Measurements from ENCODE around the gene LSM14B. TPM values are rescaled to one million over a fixed set of nuclear protein-coding genes. Genes with fewer than 3 reads are reported as not detected.
A peak's percentile ranks its signal among the peaks of the same experiment; 100 is the strongest.

LSM14B gene
- total and polyA plus RNA-seq, 11 donors, result 26.1 to 64.7 (median 54.6) TPM

- Histone ChIP-seq H3K4me3 (no peak overlapping the region), H3K9me3 (no peaks in the 10 kb centered on the region), H3K4me1 (peaks cover 0 to 7% (median 0%) of the 10 kb centered on the region in 12 donors), H3K27me3 (no peaks in the 10 kb centered on the region), H3K36me3 (peaks cover 0 to 61% (median 50%) of the 10 kb centered on the region in 9 donors), H3K27ac (no peak overlapping the region)
- intact Hi-C loops (cut with DNase I), result no loop called here
- 95 to 96% (median 96%) methylated on average over 28 of the region's 28 CpGs for WGBS, 4 donors
- DNase-seq (peak in 1 of 5 donors; percentile 24), ATAC-seq (no peak)
- TF ChIP-seq, protein P1, sequence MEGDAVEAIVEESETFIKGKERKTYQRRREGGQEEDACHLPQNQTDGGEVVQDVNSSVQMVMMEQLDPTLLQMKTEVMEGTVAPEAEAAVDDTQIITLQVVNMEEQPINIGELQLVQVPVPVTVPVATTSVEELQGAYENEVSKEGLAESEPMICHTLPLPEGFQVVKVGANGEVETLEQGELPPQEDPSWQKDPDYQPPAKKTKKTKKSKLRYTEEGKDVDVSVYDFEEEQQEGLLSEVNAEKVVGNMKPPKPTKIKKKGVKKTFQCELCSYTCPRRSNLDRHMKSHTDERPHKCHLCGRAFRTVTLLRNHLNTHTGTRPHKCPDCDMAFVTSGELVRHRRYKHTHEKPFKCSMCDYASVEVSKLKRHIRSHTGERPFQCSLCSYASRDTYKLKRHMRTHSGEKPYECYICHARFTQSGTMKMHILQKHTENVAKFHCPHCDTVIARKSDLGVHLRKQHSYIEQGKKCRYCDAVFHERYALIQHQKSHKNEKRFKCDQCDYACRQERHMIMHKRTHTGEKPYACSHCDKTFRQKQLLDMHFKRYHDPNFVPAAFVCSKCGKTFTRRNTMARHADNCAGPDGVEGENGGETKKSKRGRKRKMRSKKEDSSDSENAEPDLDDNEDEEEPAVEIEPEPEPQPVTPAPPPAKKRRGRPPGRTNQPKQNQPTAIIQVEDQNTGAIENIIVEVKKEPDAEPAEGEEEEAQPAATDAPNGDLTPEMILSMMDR (IDR thresholded peaks at IDR 0.05), result no peak
These were observed 51.9 kb downstream of the LSM14B start for GRCh38 chr20:62174021-62174804.

- TF ChIP-seq, protein P1 (IDR thresholded peaks at IDR 0.05), result no peak
- no peak for TF ChIP-seq POLR2A (IDR thresholded peaks at IDR 0.05)
- H3K36me3 ChIP-seq, result peaks cover 0 to 63% (median 46%) of the 10 kb centered on the region in 9 donors
- no peak overlapping the region for H3K4me3 ChIP-seq
- 92 to 96% (median 96%) methylated on average over 26 of the region's 26 CpGs for WGBS, 4 donors
- DNase-seq, result peak in 1 of 5 donors; percentile 39
- intact Hi-C loops (cut with DNase I), result no loop called here
- H3K27me3 ChIP-seq, result no peaks in the 10 kb centered on the region
- ATAC-seq, result no peak
- no peak overlapping the region for H3K27ac ChIP-seq
- no peaks in the 10 kb centered on the region for H3K9me3 ChIP-seq
- peaks cover 0 to 7% (median 0%) of the 10 kb centered on the region in 12 donors for H3K4me1 ChIP-seq
These were observed 52.8 kb downstream of the LSM14B start for GRCh38 chr20:62174870-62175624.

GRCh38 chr20:62175711-62176110 lies 53.4 kb downstream of the LSM14B start:
- H3K36me3 ChIP-seq, result peaks cover 0 to 67% (median 45%) of the 10 kb centered on the region in 9 donors
- intact Hi-C loops (cut with DNase I), result no loop called here
- 95 to 97% (median 96%) methylated on average over 10 of the region's 10 CpGs for WGBS, 4 donors

More at GRCh38 chr20:62175711-62176110, 53.4 kb downstream of the LSM14B start:
- Histone ChIP-seq H3K27ac (no peak overlapping the region), H3K4me1 (peaks cover 0 to 7% (median 0%) of the 10 kb centered on the region in 12 donors), H3K4me3 (no peak overlapping the region), H3K9me3 (no peaks in the 10 kb centered on the region), H3K27me3 (no peaks in the 10 kb centered on the region)
- TF ChIP-seq POLR2A (IDR thresholded peaks at IDR 0.05), result no peak
- TF ChIP-seq, protein P1 (IDR thresholded peaks at IDR 0.05), result no peak
- DNase-seq (peak in 1 of 5 donors; percentile 33), ATAC-seq (no peak)

All from heart left ventricle (tissue), 16 donors.